ENCODE measurements around the gene CECR2. TPM values are rescaled to one million over a fixed set of nuclear protein-coding genes. Genes with fewer than 3 reads are reported as not detected.

The CECR2 gene
- total and polyA plus RNA-seq, 8 donors: 0.89 to 4.4 (median 2.7) TPM

DNA sequence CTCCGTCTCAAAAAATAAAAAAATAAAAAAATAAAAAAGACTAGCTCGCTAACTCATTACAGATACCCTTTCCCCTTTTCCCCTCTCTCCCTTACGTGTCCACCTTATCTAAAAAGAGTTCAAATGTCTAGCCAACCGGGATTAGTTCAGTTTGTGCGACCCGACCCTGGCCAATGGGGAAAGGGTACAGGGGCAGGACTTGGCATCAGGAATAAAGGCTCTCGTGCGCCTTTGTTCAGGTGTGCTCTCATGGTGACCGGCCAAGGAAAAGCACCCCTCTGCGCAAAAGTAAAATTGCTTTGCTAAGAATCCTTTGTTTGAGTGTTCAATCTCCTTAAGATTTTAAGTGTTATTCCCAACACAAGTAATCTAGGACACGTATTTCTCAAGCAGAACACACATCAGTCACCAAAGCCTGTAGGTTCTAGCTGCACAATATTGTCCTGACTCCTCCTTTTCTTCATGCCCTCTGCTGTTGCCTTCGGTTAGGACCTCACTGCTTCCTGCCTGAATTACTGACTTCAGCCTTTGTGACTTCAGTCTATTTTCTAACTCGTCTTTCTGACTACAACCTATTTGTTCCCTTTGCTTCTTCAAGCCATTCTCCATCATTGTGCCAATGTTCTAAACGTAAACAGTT is 20.7 kb upstream of the CECR2 start:
- Histone ChIP-seq H3K27me3 (no peaks in the 10 kb centered on the region), H3K4me3 (no peak overlapping the region), H3K4me1 (no peaks in the 10 kb centered on the region), H3K36me3 (no peaks in the 10 kb centered on the region), H3K9me3 (no peaks in the 10 kb centered on the region), H3K27ac (no peak overlapping the region)
- DNase-seq (no peak), ATAC-seq (no peak), FAIRE-seq (no peak)
- TF ChIP-seq, protein P1, sequence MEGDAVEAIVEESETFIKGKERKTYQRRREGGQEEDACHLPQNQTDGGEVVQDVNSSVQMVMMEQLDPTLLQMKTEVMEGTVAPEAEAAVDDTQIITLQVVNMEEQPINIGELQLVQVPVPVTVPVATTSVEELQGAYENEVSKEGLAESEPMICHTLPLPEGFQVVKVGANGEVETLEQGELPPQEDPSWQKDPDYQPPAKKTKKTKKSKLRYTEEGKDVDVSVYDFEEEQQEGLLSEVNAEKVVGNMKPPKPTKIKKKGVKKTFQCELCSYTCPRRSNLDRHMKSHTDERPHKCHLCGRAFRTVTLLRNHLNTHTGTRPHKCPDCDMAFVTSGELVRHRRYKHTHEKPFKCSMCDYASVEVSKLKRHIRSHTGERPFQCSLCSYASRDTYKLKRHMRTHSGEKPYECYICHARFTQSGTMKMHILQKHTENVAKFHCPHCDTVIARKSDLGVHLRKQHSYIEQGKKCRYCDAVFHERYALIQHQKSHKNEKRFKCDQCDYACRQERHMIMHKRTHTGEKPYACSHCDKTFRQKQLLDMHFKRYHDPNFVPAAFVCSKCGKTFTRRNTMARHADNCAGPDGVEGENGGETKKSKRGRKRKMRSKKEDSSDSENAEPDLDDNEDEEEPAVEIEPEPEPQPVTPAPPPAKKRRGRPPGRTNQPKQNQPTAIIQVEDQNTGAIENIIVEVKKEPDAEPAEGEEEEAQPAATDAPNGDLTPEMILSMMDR (IDR thresholded peaks at IDR 0.05): no peak
- WGBS, 2 donors: 56 to 67% methylated on average over 14 of the region's 14 CpGs
- intact Hi-C loops (cut with DNase I): no loop called here

DNA sequence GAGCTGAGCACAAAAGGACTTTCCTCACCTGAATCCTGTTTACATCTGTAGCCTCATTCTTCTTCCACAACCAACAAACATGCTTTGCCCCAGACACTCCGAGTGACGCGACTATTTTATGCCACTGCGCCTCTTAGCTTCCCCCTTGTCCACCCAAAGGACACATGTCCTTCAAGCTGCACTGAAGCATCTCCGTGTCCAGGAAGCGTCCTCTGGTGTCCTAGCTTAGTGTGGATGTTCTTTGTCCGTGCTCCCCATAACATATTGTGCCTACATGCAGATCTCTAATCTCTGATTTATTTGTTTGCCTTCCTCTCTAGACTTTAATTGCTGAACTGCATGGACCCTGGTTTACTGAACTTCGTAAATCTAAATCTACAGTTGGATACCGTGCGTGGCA is 20.1 kb upstream of the CECR2 start:
- Histone ChIP-seq H3K36me3 (no peaks in the 10 kb centered on the region), H3K27me3 (no peaks in the 10 kb centered on the region), H3K9me3 (no peaks in the 10 kb centered on the region), H3K27ac (no peak overlapping the region), H3K4me1 (no peaks in the 10 kb centered on the region), H3K4me3 (no peak overlapping the region)
- intact Hi-C loops (cut with DNase I): no loop called here
- TF ChIP-seq, protein P1 (IDR thresholded peaks at IDR 0.05): no peak
- FAIRE-seq (no peak), ATAC-seq (no peak), DNase-seq (no peak)
- WGBS, 2 donors: 53 to 59% methylated on average over 10 of the region's 10 CpGs

DNA sequence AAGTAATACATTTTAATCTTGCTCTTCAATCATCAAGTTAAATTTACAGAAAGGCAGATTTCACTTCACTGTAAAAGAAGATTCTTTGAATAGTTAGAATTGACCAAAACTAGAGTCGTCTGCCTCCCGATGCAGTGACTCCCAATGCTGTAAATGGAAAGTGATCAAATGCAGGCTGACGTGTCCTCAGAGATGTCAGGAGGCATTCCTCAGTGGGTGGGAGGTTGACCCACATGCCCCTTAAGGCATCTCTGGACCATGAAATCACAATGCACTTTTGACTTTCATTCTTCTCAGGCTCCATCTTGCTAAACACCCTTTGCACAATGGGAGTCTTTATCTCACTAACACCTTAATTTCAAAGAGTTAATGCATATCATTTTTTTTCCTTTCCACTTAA is 19.0 kb upstream of the CECR2 start:
- no peaks in the 10 kb centered on the region for H3K27me3 ChIP-seq
- WGBS, 2 donors: 58 to 61% methylated on average over 3 of the region's 3 CpGs
- DNase-seq: no peak

GRCh38 chr22:17352798-17353197 is 16.5 kb upstream of the CECR2 start:
- TF ChIP-seq, protein P1 (IDR thresholded peaks at IDR 0.05): no peak
- intact Hi-C loops (cut with DNase I): no loop called here
- Histone ChIP-seq H3K36me3 (no peaks in the 10 kb centered on the region), H3K27ac (no peak overlapping the region), H3K4me3 (no peak overlapping the region), H3K4me1 (no peaks in the 10 kb centered on the region), H3K9me3 (no peaks in the 10 kb centered on the region), H3K27me3 (no peaks in the 10 kb centered on the region)
- FAIRE-seq (no peak), ATAC-seq (no peak), DNase-seq (no peak)
- 79 to 88% methylated on average over 4 of the region's 4 CpGs for WGBS, 2 donors

More for the DNA sequence above, 19.0 kb upstream of the CECR2 start:
- ATAC-seq (no peak), FAIRE-seq (no peak)
- intact Hi-C loops (cut with DNase I): no loop called here
- TF ChIP-seq, protein P1 (IDR thresholded peaks at IDR 0.05): no peak
- H3K9me3 ChIP-seq: no peaks in the 10 kb centered on the region
- H3K4me1 ChIP-seq: no peaks in the 10 kb centered on the region
- H3K27ac ChIP-seq: no peak overlapping the region
- H3K36me3 ChIP-seq: no peaks in the 10 kb centered on the region
- H3K4me3 ChIP-seq: no peak overlapping the region

GRCh38 chr22:17357688-17358087 is 11.6 kb upstream of the CECR2 start:
- no peaks in the 10 kb centered on the region for H3K27me3 ChIP-seq
- no peaks in the 10 kb centered on the region for H3K36me3 ChIP-seq
- no peaks in the 10 kb centered on the region for H3K9me3 ChIP-seq
- TF ChIP-seq, protein P1 (IDR thresholded peaks at IDR 0.05): no peak
- DNase-seq (no peak), ATAC-seq (no peak), FAIRE-seq (no peak)
- no peak overlapping the region for H3K4me3 ChIP-seq
- intact Hi-C loops (cut with DNase I): no loop called here
- no peaks in the 10 kb centered on the region for H3K4me1 ChIP-seq
- 83 to 89% methylated on average over 2 of the region's 2 CpGs for WGBS, 2 donors
- H3K27ac ChIP-seq: no peak overlapping the region

All from pancreas (tissue), 10 donors.